SK-N-SH (cell line): Measurements from ENCODE around the gene SLC13A3.

Experiments used
- EZH2phosphoT487 ChIP-seq: fragments of 200-600 bp; sonication (generic); IDR thresholded peaks from 2 replicates; pipeline ENCODE4 v1.6.1; 2017; ENCODE audit warnings: low read depth, mixed run types, mild to moderate bottlenecking, antibody characterized with exemption, moderate library complexity, borderline replicate concordance
- GATA2 ChIP-seq: sonication (generic); formaldehyde crosslinking; IDR thresholded peaks from 2 replicates; pipeline ENCODE4 v1.5.0; 2020; ENCODE audit warnings: mild to moderate bottlenecking, missing genetic modification reagents
- MXI1 ChIP-seq: IDR thresholded peaks from 2 replicates; pipeline ENCODE4 v1.6.1; 2012; ENCODE audit warnings: mild to moderate bottlenecking, low read depth, low read length, improper control_type of control experiment
- POLR2AphosphoS5 ChIP-seq: IDR thresholded peaks from 2 replicates; pipeline ENCODE4 v1.6.1; 2012; ENCODE audit warnings: low read depth, low read length
- RCOR1 ChIP-seq: fragments of 150-350 bp; IDR thresholded peaks from 2 replicates; pipeline ENCODE4 v1.6.1; 2017; ENCODE audit warnings: antibody characterized with exemption, low read length
- TF ChIP-seq, protein P1 (sequence below): fragments of 200-600 bp; sonication (generic); IDR thresholded peaks from 2 replicates; pipeline ENCODE4 v1.6.1; 2017; ENCODE audit warnings: antibody characterized with exemption, mild to moderate bottlenecking, moderate library complexity
- TF ChIP-seq, protein P2 (sequence below): IDR thresholded peaks from 2 replicates; pipeline ENCODE4 v1.4.0; 2012; ENCODE audit warnings: low read depth
- TF ChIP-seq, protein P3 (sequence below): fragments of 150-350 bp; IDR thresholded peaks from 2 replicates; pipeline ENCODE4 v1.6.1; 2017; ENCODE audit warnings: antibody characterized with exemption, low read length, low read depth, borderline replicate concordance

DNA sequence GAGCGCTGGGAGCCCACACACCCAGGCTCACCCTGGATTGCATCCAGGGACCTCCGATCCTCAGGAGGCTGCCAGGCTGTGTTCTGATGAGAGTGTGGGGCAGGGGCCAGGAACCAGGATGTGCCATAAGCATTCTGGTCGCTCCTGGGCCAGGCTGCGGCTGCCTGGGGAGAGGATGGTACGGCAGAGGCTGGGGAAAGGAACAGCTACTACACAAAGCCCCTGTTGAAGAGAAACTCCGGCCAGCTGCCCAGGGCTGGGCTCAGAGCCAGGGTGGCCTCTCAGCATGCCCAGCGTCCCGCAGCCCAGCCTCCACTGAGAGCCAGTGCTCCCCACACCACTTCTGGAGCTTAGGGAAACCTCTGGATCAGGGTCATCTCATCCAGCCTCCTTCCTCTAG is 79.1 kb downstream of the SLC13A3 start:
- TF ChIP-seq POLR2AphosphoS5 (no peak), MXI1 (no peak), GATA2 (CRISPR knock-in tag) (no peak), RCOR1 (no peak), EZH2phosphoT487 (no peak)
- TF ChIP-seq, protein P1, sequence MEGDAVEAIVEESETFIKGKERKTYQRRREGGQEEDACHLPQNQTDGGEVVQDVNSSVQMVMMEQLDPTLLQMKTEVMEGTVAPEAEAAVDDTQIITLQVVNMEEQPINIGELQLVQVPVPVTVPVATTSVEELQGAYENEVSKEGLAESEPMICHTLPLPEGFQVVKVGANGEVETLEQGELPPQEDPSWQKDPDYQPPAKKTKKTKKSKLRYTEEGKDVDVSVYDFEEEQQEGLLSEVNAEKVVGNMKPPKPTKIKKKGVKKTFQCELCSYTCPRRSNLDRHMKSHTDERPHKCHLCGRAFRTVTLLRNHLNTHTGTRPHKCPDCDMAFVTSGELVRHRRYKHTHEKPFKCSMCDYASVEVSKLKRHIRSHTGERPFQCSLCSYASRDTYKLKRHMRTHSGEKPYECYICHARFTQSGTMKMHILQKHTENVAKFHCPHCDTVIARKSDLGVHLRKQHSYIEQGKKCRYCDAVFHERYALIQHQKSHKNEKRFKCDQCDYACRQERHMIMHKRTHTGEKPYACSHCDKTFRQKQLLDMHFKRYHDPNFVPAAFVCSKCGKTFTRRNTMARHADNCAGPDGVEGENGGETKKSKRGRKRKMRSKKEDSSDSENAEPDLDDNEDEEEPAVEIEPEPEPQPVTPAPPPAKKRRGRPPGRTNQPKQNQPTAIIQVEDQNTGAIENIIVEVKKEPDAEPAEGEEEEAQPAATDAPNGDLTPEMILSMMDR: no peak
- TF ChIP-seq, protein P2, sequence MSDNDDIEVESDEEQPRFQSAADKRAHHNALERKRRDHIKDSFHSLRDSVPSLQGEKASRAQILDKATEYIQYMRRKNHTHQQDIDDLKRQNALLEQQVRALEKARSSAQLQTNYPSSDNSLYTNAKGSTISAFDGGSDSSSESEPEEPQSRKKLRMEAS: no peak
- TF ChIP-seq, protein P3, sequence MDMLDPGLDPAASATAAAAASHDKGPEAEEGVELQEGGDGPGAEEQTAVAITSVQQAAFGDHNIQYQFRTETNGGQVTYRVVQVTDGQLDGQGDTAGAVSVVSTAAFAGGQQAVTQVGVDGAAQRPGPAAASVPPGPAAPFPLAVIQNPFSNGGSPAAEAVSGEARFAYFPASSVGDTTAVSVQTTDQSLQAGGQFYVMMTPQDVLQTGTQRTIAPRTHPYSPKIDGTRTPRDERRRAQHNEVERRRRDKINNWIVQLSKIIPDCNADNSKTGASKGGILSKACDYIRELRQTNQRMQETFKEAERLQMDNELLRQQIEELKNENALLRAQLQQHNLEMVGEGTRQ: no peak
